Loucy (cell line): ENCODE measurements around the gene NEDD4.

Experiments
- H2AFZ ChIP-seq: fragments of 200-600 bp; sonication (generic); 2 replicates; pipeline ENCODE4 v1.6.0; 2016; ENCODE audit warnings: antibody characterized with exemption, mild to moderate bottlenecking, low read length, moderate library complexity
- H3F3A ChIP-seq: fragments of 200-600 bp; 2 replicates; pipeline ENCODE4 v1.6.0; 2016; ENCODE audit warnings: antibody characterized with exemption, low read depth, mild to moderate bottlenecking
- H3K27me3 ChIP-seq: fragments of 200-600 bp; sonication (generic); 2 replicates; pipeline ENCODE4 v1.6.1; 2014; ENCODE audit warnings: low read length, mild to moderate bottlenecking; ENCODE audit not compliant: insufficient read depth, poor library complexity, severe bottlenecking
- H3K36me3 ChIP-seq: fragments of 200-600 bp; sonication (generic); 2 replicates; pipeline ENCODE4 v1.6.1; 2016; ENCODE audit warnings: low read length; ENCODE audit not compliant: insufficient read depth
- H3K4me1 ChIP-seq: fragments of 200-600 bp; sonication (generic); 2 replicates; pipeline ENCODE4 v1.5.1; 2014; ENCODE audit warnings: low read length, mild to moderate bottlenecking; ENCODE audit not compliant: insufficient read depth, poor library complexity, severe bottlenecking
- H3K4me2 ChIP-seq: fragments of 200-600 bp; sonication (generic); 2 replicates; pipeline ENCODE4 v1.6.0; 2014; ENCODE audit warnings: antibody characterized with exemption, low read length, low read depth, mild to moderate bottlenecking; ENCODE audit not compliant: poor library complexity, severe bottlenecking
- H3K4me3 ChIP-seq: fragments of 200-600 bp; sonication (generic); 2 replicates; pipeline ENCODE4 v1.5.1; 2014; ENCODE audit warnings: low read length, mild to moderate bottlenecking, mixed read lengths; ENCODE audit not compliant: poor library complexity, severe bottlenecking
- H3K79me2 ChIP-seq: fragments of 200-600 bp; sonication (generic); 2 replicates; pipeline ENCODE4 v1.6.1; 2014; ENCODE audit warnings: low read length; ENCODE audit not compliant: insufficient read depth
- H3K9ac ChIP-seq: fragments of 200-600 bp; sonication (generic); 2 replicates; pipeline ENCODE4 v1.6.0; 2014; ENCODE audit warnings: mild to moderate bottlenecking, low read depth, low read length, moderate library complexity; ENCODE audit not compliant: poor library complexity, severe bottlenecking
- H3K9me2 ChIP-seq: fragments of 200-600 bp; sonication (generic); replicated peaks from 2 replicates; pipeline ENCODE4 v1.6.1; 2016; ENCODE audit warnings: low read depth, low read length, mixed read lengths
- H3K9me3 ChIP-seq: fragments of 200-600 bp; sonication (generic); 2 replicates; pipeline ENCODE4 v1.6.1; 2014; ENCODE audit warnings: mild to moderate bottlenecking, antibody characterized with exemption, low read length, low read depth; ENCODE audit not compliant: insufficient read depth
- H4K20me1 ChIP-seq: fragments of 200-600 bp; sonication (generic); 2 replicates; pipeline ENCODE4 v1.6.0; 2014; ENCODE audit warnings: antibody characterized with exemption, low read length, mild to moderate bottlenecking; ENCODE audit not compliant: insufficient read depth, poor library complexity, severe bottlenecking
- EZH2phosphoT487 ChIP-seq: fragments of 200-600 bp; IDR thresholded peaks from 2 replicates; pipeline ENCODE4 v1.6.1; 2018; ENCODE audit warnings: antibody characterized with exemption, mild to moderate bottlenecking, moderate library complexity, borderline replicate concordance
- TF ChIP-seq, protein P1 (sequence below): fragments of 200-600 bp; sonication (generic); conservative IDR thresholded peaks from 2 replicates; pipeline ENCODE4 v1.5.1; 2014; ENCODE audit warnings: mild to moderate bottlenecking, antibody characterized with exemption, low read length

The NEDD4 gene

DNA sequence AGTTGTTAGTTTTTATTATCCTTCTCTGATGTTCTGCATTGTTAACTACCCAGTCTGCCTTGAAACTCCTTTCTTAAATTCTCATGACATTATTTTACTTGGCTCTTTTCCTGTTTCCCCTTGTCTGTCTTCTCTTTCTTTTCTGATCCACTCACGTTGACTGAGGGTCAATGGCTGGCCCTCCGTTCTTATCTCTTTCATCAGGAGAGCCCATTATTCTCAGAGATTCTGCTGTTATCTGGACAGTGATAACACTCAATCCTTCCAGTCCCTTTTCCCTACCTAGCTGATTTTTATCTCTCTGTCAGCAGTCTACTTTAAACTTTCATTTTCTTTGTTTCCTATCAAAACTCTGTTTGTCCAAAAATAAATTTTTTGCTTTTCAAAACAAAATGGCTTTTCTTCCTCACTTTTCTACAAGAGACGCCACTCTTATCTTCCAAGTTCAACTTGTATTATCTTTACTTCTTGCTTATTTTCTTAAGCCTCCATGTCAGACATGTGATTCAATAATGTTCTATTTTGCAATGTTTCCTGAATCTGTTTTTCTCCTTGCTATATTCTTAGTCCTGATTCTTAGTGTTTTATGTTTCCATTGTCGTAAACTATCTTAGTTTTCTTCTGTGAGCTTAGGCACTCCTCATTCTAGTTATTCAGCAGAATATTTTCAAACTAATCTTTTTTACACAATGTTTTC, 120.2 kb downstream of the NEDD4 start:
- Histone ChIP-seq H3K9me3 (no peaks in the 10 kb centered on the region), H3F3A (no peaks in the 10 kb centered on the region), H3K4me2 (no peak overlapping the region), H3K27me3 (no peaks in the 10 kb centered on the region), H3K9me2 (no peaks in the 10 kb centered on the region), H3K4me1 (no peaks in the 10 kb centered on the region), H3K79me2 (no peaks in the 10 kb centered on the region), H3K4me3 (no peak overlapping the region), H2AFZ (no peak overlapping the region), H4K20me1 (no peaks in the 10 kb centered on the region), H3K36me3 (peaks cover 4% of the 10 kb centered on the region; the same call in 1 of the 2 replicates), H3K9ac (no peak overlapping the region)
- TF ChIP-seq, protein P1, sequence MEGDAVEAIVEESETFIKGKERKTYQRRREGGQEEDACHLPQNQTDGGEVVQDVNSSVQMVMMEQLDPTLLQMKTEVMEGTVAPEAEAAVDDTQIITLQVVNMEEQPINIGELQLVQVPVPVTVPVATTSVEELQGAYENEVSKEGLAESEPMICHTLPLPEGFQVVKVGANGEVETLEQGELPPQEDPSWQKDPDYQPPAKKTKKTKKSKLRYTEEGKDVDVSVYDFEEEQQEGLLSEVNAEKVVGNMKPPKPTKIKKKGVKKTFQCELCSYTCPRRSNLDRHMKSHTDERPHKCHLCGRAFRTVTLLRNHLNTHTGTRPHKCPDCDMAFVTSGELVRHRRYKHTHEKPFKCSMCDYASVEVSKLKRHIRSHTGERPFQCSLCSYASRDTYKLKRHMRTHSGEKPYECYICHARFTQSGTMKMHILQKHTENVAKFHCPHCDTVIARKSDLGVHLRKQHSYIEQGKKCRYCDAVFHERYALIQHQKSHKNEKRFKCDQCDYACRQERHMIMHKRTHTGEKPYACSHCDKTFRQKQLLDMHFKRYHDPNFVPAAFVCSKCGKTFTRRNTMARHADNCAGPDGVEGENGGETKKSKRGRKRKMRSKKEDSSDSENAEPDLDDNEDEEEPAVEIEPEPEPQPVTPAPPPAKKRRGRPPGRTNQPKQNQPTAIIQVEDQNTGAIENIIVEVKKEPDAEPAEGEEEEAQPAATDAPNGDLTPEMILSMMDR: no peak
- no peak for TF ChIP-seq EZH2phosphoT487

DNA sequence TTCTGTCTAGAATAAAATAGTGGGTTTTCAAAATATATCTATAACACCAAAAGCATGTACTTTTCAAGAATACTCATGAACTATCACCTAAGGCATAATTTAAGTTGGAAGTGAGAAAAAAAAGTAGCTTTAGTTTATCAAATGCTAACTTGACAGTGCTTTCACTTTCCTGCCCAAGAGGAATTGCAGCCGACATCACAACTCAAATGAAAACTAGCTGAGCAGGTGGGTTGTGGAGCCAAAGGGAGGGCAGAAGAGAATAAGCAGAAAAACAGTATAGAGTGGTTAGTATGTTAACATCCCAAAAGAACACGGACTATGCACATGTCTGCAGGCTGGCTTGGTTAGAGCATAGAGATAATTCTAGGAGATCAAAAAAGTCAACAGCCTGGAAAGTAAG, 120.9 kb downstream of the NEDD4 start:
- H3K4me1 ChIP-seq: no peaks in the 10 kb centered on the region
- no peaks in the 10 kb centered on the region for H4K20me1 ChIP-seq
- no peaks in the 10 kb centered on the region for H3K79me2 ChIP-seq
- no peak overlapping the region for H2AFZ ChIP-seq
- peaks cover 4% of the 10 kb centered on the region; the same call in 1 of the 2 replicates for H3K36me3 ChIP-seq
- H3K4me3 ChIP-seq: no peak overlapping the region
- H3K9me3 ChIP-seq: no peaks in the 10 kb centered on the region
- no peaks in the 10 kb centered on the region for H3K9me2 ChIP-seq
- no peaks in the 10 kb centered on the region for H3F3A ChIP-seq
- TF ChIP-seq EZH2phosphoT487: no peak
- TF ChIP-seq, protein P1: no peak
- H3K4me2 ChIP-seq: no peak overlapping the region
- no peak overlapping the region for H3K9ac ChIP-seq
- H3K27me3 ChIP-seq: no peaks in the 10 kb centered on the region

DNA sequence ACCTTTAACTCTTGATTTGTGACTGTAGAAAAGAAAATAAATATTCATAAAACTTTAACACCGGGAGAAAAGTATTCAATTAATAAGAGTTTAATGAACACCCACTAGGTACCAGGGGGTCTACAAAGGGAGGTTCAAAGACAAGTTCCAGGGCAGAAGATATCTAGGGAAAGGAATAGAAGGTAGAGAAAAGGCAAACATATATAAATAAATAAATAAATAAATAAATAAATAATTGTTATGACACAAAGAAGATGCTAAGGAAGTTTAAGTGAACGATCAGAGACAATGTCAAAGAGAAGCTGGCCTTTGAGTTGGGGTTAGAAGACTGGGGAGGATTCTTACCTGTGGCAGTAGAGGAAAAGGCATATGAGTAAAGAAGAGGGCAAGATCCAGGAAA, 123.8 kb downstream of the NEDD4 start:
- no peaks in the 10 kb centered on the region for H3K4me1 ChIP-seq
- H3K27me3 ChIP-seq: no peaks in the 10 kb centered on the region
- H3K4me3 ChIP-seq: no peak overlapping the region
- H3K9me3 ChIP-seq: no peaks in the 10 kb centered on the region
- H3K36me3 ChIP-seq: peaks cover 4% of the 10 kb centered on the region; the same call in 1 of the 2 replicates
- no peak overlapping the region for H3K4me2 ChIP-seq
- H3K9me2 ChIP-seq: no peaks in the 10 kb centered on the region
- TF ChIP-seq, protein P1: no peak
- no peak for TF ChIP-seq EZH2phosphoT487
- no peak overlapping the region for H2AFZ ChIP-seq
- H3K9ac ChIP-seq: no peak overlapping the region
- no peaks in the 10 kb centered on the region for H4K20me1 ChIP-seq
- H3F3A ChIP-seq: no peaks in the 10 kb centered on the region
- no peaks in the 10 kb centered on the region for H3K79me2 ChIP-seq
